Measurements from ENCODE around the gene NFKB2. TPM values are rescaled to one million over a fixed set of nuclear protein-coding genes. Genes with fewer than 3 reads are reported as not detected.

NFKB2 gene
- total RNA-seq (16.7 and 23.3 TPM in 2 replicates), polyA plus RNA-seq (6.8 and 7.6 TPM in 2 replicates), polyA minus RNA-seq (ENCODE audit: low replicate concordance) (11.3 and 14.5 TPM in 2 replicates)
- polyA plus RNA-seq (2012), result 10.5 and 13.1 TPM in 2 replicates

DNA sequence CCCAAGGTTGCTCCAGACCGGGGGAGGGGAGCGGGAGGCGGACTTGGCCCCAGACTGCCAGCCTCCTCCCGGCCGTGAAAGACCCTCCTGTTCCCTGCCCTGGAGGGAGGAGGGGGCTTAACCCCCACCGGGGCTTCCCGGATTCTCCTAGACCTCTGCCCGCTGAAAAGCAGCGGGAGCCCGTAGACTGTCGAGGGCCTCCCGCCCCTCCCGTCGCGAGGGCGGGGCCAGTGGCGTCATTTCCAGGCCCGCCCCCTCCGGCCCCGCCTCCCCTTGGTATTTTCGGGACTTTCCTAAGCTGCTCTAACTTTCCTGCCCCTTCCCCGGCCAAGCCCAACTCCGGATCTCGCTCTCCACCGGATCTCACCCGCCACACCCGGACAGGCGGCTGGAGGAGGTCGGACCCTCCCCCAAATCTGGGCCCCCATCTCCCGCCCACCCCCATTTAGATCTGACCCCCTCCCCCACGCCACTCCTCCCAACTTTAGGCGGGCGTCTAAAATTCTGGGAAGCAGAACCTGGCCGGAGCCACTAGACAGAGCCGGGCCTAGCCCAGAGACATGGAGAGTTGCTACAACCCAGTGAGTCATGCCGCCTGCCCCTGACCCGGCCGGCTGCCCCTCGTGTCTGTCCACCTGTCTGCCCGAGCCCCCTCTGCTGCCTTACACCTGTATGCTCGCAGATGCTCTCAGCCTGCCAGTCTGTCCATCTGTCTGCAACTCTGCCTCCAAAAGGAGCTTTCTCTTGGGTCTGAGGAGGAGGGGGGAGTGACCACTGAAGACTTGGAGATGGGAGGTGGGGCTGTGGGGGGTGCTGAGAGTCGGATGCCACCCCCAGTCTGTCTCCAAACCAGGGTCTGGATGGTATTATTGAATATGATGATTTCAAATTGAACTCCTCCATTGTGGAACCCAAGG lies at the start of gene NFKB2:
Gene NFKB2 (plus strand): TSS at position 306 of the 917 bp plus-strand sequence. CDS start 255 bp downstream, at position 561.
- Histone ChIP-seq H3K4me3 (replicated peaks in 1 of 4; ENCODE audit: control extremely low read depth in 1 of 4, insufficient read depth in 1 of 4, low read depth in 3 of 4, low read length in 4 of 4) (peak within 1 kb of the TSS; percentile 60 to 87 (median 68)), H3K27me3 (ENCODE audit: control insufficient read depth, insufficient read depth, low read length) (no peaks in the 10 kb centered on the region), H3K4me2 (ENCODE audit: extremely low read depth, insufficient read depth, low read length) (peak within 1 kb of the TSS; percentile 97), H3K79me2 (ENCODE audit: control insufficient read depth, insufficient read depth, low read length) (no peaks in the 10 kb centered on the region), H4K20me1 (ENCODE audit: control insufficient read depth, extremely low read depth, insufficient read depth, low read length) (no peaks in the 10 kb centered on the region), H2AFZ (ENCODE audit: low read length) (peak within 1 kb of the TSS; percentile 84), H3K9me3 (ENCODE audit: control insufficient read depth, insufficient read depth, low read depth, low read length) (no peaks in the 10 kb centered on the region), H3K36me3 (ENCODE audit: control insufficient read depth, insufficient read depth, low read length) (peaks cover 5% of the 10 kb centered on the region), H3K4me1 (ENCODE audit: control insufficient read depth, extremely low read depth, insufficient read depth, low read length) (peaks cover 4% of the 10 kb centered on the region), H3K9ac (ENCODE audit: insufficient read depth, low read length) (peak within 1 kb of the TSS; percentile 93), H3K27ac (ENCODE audit: insufficient read depth, low read length) (peak within 1 kb of the TSS; percentile 95)
- DNase-seq (ENCODE audit: low read depth in 2 of 2), result peak; percentile 74 to 80
- TF ChIP-seq, protein P1, sequence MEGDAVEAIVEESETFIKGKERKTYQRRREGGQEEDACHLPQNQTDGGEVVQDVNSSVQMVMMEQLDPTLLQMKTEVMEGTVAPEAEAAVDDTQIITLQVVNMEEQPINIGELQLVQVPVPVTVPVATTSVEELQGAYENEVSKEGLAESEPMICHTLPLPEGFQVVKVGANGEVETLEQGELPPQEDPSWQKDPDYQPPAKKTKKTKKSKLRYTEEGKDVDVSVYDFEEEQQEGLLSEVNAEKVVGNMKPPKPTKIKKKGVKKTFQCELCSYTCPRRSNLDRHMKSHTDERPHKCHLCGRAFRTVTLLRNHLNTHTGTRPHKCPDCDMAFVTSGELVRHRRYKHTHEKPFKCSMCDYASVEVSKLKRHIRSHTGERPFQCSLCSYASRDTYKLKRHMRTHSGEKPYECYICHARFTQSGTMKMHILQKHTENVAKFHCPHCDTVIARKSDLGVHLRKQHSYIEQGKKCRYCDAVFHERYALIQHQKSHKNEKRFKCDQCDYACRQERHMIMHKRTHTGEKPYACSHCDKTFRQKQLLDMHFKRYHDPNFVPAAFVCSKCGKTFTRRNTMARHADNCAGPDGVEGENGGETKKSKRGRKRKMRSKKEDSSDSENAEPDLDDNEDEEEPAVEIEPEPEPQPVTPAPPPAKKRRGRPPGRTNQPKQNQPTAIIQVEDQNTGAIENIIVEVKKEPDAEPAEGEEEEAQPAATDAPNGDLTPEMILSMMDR (conservative IDR thresholded peaks at IDR 0.05 in 1 of 2, IDR thresholded peaks at IDR 0.05 in 1 of 2; ENCODE audit: low read depth in 1 of 2, low read length in 2 of 2), result no peak
- TF ChIP-seq EZH2 (IDR thresholded peaks at IDR 0.05; ENCODE audit: low read length, missing control alignments), result no peak

DNA sequence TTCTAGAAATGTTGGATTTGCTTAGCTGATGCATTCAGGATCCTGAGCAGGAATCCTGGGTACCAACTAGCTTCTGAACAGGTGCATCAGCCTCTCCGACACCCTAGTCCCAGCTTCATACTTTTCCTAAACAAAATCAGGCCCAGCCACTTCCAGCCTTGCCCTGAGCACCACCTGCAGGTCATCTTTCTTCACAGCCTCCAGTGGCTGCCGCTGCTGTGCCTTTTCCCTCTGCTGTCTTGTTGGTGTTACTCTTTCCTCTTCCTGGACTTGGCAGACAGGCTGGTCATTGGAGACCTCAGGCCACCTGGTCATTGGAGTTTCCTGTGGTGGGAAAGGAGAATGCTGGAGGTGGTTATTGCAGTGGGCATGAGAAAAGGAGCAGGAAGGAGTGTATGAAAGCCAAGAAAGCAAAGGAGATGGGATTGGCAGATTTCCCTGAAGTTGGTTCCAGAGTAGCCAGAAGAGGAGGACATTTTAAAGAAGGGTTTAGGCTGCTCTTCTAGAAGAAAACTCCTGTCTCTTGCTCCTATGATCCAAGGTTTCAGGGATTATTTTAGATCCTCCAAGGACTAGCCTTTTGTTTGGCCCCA lies 48.2 kb upstream of the NFKB2 start:
- Histone ChIP-seq H2AFZ (ENCODE audit: low read length) (no peak overlapping the region), H3K79me2 (ENCODE audit: control insufficient read depth, insufficient read depth, low read length) (no peaks in the 10 kb centered on the region), H3K4me3 (replicated peaks in 1 of 4; ENCODE audit: control extremely low read depth in 1 of 4, insufficient read depth in 1 of 4, low read depth in 3 of 4, low read length in 4 of 4) (no peak overlapping the region), H3K9ac (ENCODE audit: insufficient read depth, low read length) (no peak overlapping the region), H3K9me3 (ENCODE audit: control insufficient read depth, insufficient read depth, low read depth, low read length) (no peaks in the 10 kb centered on the region), H4K20me1 (ENCODE audit: control insufficient read depth, extremely low read depth, insufficient read depth, low read length) (no peaks in the 10 kb centered on the region), H3K36me3 (ENCODE audit: control insufficient read depth, insufficient read depth, low read length) (peaks cover 2% of the 10 kb centered on the region), H3K4me1 (ENCODE audit: control insufficient read depth, extremely low read depth, insufficient read depth, low read length) (peaks cover 9% of the 10 kb centered on the region), H3K27me3 (ENCODE audit: control insufficient read depth, insufficient read depth, low read length) (no peaks in the 10 kb centered on the region), H3K4me2 (ENCODE audit: extremely low read depth, insufficient read depth, low read length) (no peak overlapping the region), H3K27ac (ENCODE audit: insufficient read depth, low read length) (no peak overlapping the region)
- DNase-seq (ENCODE audit: low read depth in 2 of 2), result peak; percentile 40 to 46
- no peak for TF ChIP-seq EZH2 (IDR thresholded peaks at IDR 0.05; ENCODE audit: low read length, missing control alignments)
- TF ChIP-seq, protein P1 (conservative IDR thresholded peaks at IDR 0.05 in 1 of 2, IDR thresholded peaks at IDR 0.05 in 1 of 2; ENCODE audit: low read depth in 1 of 2, low read length in 2 of 2), result peak; percentile 47 to 55

DNA sequence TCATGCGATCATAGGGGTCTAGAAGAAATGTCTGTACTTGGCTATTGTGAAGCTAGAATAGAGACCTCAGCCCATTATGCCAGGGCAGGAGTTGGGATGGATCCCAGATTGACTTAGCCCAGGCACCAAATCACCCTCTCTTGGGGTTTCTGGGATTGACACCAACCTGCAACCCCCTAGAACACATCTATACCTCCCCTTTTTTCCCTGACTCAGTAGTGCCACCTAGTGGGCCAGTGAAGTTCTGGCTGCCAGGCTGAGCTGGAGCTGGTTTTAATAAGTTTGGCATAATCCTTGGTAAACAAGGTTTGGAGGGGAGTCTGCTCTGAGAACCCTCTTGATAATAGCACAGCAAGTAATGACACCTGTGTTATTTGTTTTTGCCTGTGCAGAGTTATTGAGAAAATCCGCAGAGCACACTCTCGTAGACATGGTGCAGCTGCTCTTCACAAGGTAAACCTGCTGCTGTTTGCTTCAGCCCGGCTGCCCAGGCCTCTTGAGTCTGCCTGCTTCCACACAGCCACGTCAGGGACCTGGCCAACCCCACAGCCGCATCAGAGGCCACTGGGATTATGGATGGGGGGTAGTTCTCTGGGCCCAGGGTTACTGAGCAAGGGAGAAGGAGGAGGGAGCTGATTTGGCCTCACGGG lies 43.3 kb upstream of the NFKB2 start:
- Histone ChIP-seq H3K9me3 (ENCODE audit: control insufficient read depth, insufficient read depth, low read depth, low read length) (no peaks in the 10 kb centered on the region), H3K9ac (ENCODE audit: insufficient read depth, low read length) (no peak overlapping the region), H3K79me2 (ENCODE audit: control insufficient read depth, insufficient read depth, low read length) (no peaks in the 10 kb centered on the region), H4K20me1 (ENCODE audit: control insufficient read depth, extremely low read depth, insufficient read depth, low read length) (no peaks in the 10 kb centered on the region), H3K4me2 (ENCODE audit: extremely low read depth, insufficient read depth, low read length) (no peak overlapping the region), H2AFZ (ENCODE audit: low read length) (no peak overlapping the region), H3K27ac (ENCODE audit: insufficient read depth, low read length) (no peak overlapping the region), H3K36me3 (ENCODE audit: control insufficient read depth, insufficient read depth, low read length) (peaks cover 6% of the 10 kb centered on the region), H3K27me3 (ENCODE audit: control insufficient read depth, insufficient read depth, low read length) (no peaks in the 10 kb centered on the region), H3K4me3 (replicated peaks in 1 of 4; ENCODE audit: control extremely low read depth in 1 of 4, insufficient read depth in 1 of 4, low read depth in 3 of 4, low read length in 4 of 4) (no peak overlapping the region), H3K4me1 (ENCODE audit: control insufficient read depth, extremely low read depth, insufficient read depth, low read length) (no peaks in the 10 kb centered on the region)
- TF ChIP-seq, protein P1 (conservative IDR thresholded peaks at IDR 0.05 in 1 of 2, IDR thresholded peaks at IDR 0.05 in 1 of 2; ENCODE audit: low read depth in 1 of 2, low read length in 2 of 2), result peak; percentile 82 to 98
- TF ChIP-seq EZH2 (IDR thresholded peaks at IDR 0.05; ENCODE audit: low read length, missing control alignments), result no peak
- DNase-seq (ENCODE audit: low read depth in 2 of 2), result peak; percentile 32 to 67

Data from fibroblast of lung (primary cell).